Spleen (tissue), 11 donors: ENCODE results near the gene TRMT44. TPM values are rescaled to one million over a fixed set of nuclear protein-coding genes. Genes with fewer than 3 reads are reported as not detected.

Source experiments
- DNase-seq: peaks from one replicate; pipeline ENCODE4 v3.0.0-alpha.2; 2020
- H3K27ac ChIP-seq, 8 donors: fragments of 200-600 bp; sonication (generic) in 7 of 8; 1 replicate in 4 of 8; 2 replicates in 4 of 8; pipeline versions ENCODE4 v1.5.0 to v1.8.0; 2016 to 2021; ENCODE audit warnings: inconsistent platforms in 4 of 8, mild to moderate bottlenecking in 4 of 8, moderate library complexity in 1 of 8
- H3K27me3 ChIP-seq, 7 donors: fragments of 200-600 bp; sonication (generic) in 6 of 7; replicated peaks in 1 of 7; 1 replicate in 4 of 7; 2 replicates in 3 of 7; pipeline versions ENCODE4 v1.5.0 to v1.8.0; 2016 to 2021; ENCODE audit warnings: inconsistent platforms in 3 of 7, mild to moderate bottlenecking in 1 of 7
- H3K36me3 ChIP-seq, 6 donors: fragments of 200-600 bp; sonication (generic) in 5 of 6; 1 replicate in 4 of 6; 2 replicates in 2 of 6; pipeline versions ENCODE4 v1.5.0 to v1.8.0; 2016 to 2021; ENCODE audit warnings: inconsistent platforms in 2 of 6
- H3K4me1 ChIP-seq, 6 donors: fragments of 200-600 bp; sonication (generic) in 5 of 6; 1 replicate in 3 of 6; 2 replicates in 3 of 6; pipeline versions ENCODE4 v1.5.0 to v1.8.0; 2016 to 2021; ENCODE audit warnings: inconsistent platforms in 3 of 6
- H3K4me3 ChIP-seq, 8 donors: fragments of 200-600 bp; sonication (generic) in 7 of 8; 1 replicate in 4 of 8; 2 replicates in 4 of 8; pipeline versions ENCODE4 v1.5.0 to v1.8.0; 2016 to 2021; ENCODE audit warnings: inconsistent platforms in 4 of 8, mild to moderate bottlenecking in 4 of 8, moderate library complexity in 2 of 8
- H3K9me3 ChIP-seq, 8 donors: fragments of 200-600 bp; sonication (generic) in 7 of 8; 1 replicate in 4 of 8; 2 replicates in 4 of 8; pipeline versions ENCODE4 v1.5.0 to v1.8.0; 2016 to 2021; ENCODE audit warnings: inconsistent platforms in 4 of 8
- POLR2A ChIP-seq, 3 donors: fragments of 450-650 bp; IDR thresholded peaks; one replicate each; pipeline ENCODE4 v1.5.1; 2017; ENCODE audit warnings: antibody characterized with exemption in 3 of 3, mild to moderate bottlenecking in 1 of 3
- POLR2AphosphoS5 ChIP-seq, 3 donors: sonication (generic); formaldehyde crosslinking; IDR thresholded peaks; one replicate each; pipeline ENCODE4 v1.5.1; 2017; ENCODE audit warnings: antibody characterized with exemption in 3 of 3
- WGBS, 5 donors: extraction: QIAGEN DNeasy Blood & Tissue Kit in 3 of 5; methylation state at CpG; one replicate each; pipeline versions ENCODE4 v1.1.5 to v1.1.7; 2013 to 2018; 5-methylcytosine and 5-hydroxymethylcytosine counted together
- intact Hi-C: fragments of 100-400 bp; cut with DNase I; formaldehyde crosslinking; loops from one replicate; pipeline ENCODE4 v1.15.0; 2023; ENCODE audit warnings: low total_unique reads
- polyA plus RNA-seq, 3 donors: library from polyadenylated mRNA; stranded (reverse); fragments of 200-250 nt; gene quantifications; one replicate each; pipeline ENCODE4 v1.2.1, GENCODE V29; 2013
- total RNA-seq, 7 donors: library from RNA; depleted of rRNA in 3 of 7; stranded (reverse); fragments of >200 nt in 3 of 7; fragmentation: NEBNext Ultra II Directional in 4 of 7; extraction: Animal tissue kit (Norgen Biotek cat#: 25700) in 4 of 7; gene quantifications; one replicate each; pipeline versions ENCODE4 v1.1.0 to v1.2.1, GENCODE V29; 2016 to 2021
- TF ChIP-seq, protein P1 (sequence below), 11 experiments: fragments of 200-600 bp in 7 of 11; fragments of 450-650 bp in 4 of 11; sonication (generic) in 4 of 11; IDR thresholded peaks in 8 of 11; conservative IDR thresholded peaks in 3 of 11; 1 replicate in 7 of 11; 2 replicates in 4 of 11; pipeline versions ENCODE4 v1.4.0 to v1.8.0; 2016 to 2021; ENCODE audit warnings: antibody characterized with exemption in 11 of 11, inconsistent platforms in 4 of 11, mild to moderate bottlenecking in 1 of 11
- donor health status: healthy with polysubstance abuse.
- donor health status: DM: no; HTN: no; CAD: no; lungs with moderate emphysema.
- donor health status: DM: no; HTN: no; CAD: no.
- donor health status: Bipolar disorder and iron deficiency.
- donor health status: healthy.
- donor health status: DM: no; HTN: no; CAD: no.
- donor health status: DM: yes; HTN: yes; CAD: no.

TRMT44 gene
- total and polyA plus RNA-seq, 10 donors, result 5.7 to 28.3 (median 21.6) TPM

GRCh38 chr4:8514391-8514790, 73.8 kb downstream of the TRMT44 start:
- intact Hi-C loops, result no loop called here
- Histone ChIP-seq H3K27me3 (no peaks in the 10 kb centered on the region), H3K4me3 (no peak overlapping the region), H3K4me1 (peaks cover 0 to 3% (median 0%) of the 10 kb centered on the region in 6 donors), H3K9me3 (peaks cover 0 to 9% (median 0%) of the 10 kb centered on the region in 8 donors), H3K27ac (peak overlapping the region in 2 of 8 donors; percentile 72 to 80), H3K36me3 (no peaks in the 10 kb centered on the region)
- DNase-seq, result no peak
- 87 to 92% (median 90%) methylated on average over 10 of the region's 10 CpGs for WGBS, 5 donors
- no peak for TF ChIP-seq POLR2AphosphoS5 (IDR thresholded peaks at IDR 0.05)
- TF ChIP-seq, protein P1, sequence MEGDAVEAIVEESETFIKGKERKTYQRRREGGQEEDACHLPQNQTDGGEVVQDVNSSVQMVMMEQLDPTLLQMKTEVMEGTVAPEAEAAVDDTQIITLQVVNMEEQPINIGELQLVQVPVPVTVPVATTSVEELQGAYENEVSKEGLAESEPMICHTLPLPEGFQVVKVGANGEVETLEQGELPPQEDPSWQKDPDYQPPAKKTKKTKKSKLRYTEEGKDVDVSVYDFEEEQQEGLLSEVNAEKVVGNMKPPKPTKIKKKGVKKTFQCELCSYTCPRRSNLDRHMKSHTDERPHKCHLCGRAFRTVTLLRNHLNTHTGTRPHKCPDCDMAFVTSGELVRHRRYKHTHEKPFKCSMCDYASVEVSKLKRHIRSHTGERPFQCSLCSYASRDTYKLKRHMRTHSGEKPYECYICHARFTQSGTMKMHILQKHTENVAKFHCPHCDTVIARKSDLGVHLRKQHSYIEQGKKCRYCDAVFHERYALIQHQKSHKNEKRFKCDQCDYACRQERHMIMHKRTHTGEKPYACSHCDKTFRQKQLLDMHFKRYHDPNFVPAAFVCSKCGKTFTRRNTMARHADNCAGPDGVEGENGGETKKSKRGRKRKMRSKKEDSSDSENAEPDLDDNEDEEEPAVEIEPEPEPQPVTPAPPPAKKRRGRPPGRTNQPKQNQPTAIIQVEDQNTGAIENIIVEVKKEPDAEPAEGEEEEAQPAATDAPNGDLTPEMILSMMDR (IDR thresholded peaks at IDR 0.05 in 8 of 11, conservative IDR thresholded peaks at IDR 0.05 in 3 of 11), result no peak
- no peak for TF ChIP-seq POLR2A (IDR thresholded peaks at IDR 0.05)

DNA sequence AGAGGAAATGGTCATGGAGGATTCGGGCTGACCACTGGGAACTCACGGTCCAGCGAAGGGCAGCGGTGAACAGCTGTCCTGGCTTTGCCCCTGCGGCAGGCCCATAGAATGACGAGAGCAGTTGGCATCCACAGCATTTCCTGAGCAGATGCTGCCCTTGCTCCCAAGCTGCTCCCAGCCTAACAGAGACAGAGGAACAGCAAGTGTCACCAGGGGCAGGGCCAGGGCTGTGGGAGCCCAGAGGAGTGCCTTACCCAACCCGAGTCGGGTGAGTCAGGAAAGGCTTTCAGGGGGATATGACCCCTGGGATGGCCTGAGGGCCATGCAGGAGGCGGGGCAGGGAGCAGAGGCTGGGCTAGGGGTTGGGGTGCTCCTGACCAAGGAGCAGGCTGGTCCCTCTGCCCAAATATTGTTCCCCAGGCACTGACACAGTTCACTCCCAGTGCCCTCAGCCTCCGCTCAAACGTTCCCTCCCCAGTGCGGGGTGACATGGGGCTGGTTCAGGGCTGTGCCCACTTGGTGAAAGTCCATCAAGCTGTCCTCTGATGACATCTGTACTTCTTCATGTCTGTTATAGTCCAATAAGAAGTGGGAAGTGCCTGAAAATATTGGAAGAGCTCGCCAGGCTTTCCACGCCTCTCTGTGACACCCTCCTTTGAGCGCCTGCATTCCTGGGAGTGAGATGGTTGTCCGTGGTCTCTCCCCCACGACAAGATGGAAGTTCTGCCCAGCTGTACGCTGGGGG, 74.9 kb downstream of the TRMT44 start:
- H3K27ac ChIP-seq, result peak overlapping the region in 7 of 8 donors; percentile 44 to 80 (median 53)

DNA sequence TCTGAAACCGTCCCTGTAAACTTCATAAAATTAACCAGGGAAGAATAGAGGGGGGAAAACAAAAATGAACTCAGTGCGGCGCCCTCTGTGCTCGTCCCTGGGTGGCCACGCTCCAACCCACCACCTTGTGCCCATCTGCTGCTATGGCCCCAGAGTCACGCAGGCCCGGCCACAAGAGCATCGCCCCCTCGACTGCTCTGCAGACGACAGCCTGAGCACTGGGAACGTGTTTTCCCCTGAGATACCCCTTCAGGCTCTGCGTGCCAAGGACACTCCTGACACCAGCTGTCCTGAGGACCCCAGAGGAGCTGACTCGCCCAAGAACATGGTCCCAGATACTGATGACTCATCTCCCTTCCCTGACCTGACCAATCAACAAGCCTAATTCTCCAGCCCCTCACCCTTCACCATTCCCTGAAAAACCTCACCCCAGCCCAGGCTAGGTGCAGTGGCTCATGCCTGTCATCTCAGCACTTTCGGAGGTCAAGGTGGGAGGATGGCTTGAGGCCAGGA, 75.5 kb downstream of the TRMT44 start:
- intact Hi-C loops, result no loop called here
- WGBS, 5 donors, result 73 to 84% (median 79%) methylated on average over 14 of the region's 14 CpGs
- H3K9me3 ChIP-seq, result peaks cover 0 to 25% (median 15%) of the 10 kb centered on the region in 8 donors

More for the DNA sequence above, 74.9 kb downstream of the TRMT44 start:
- 61 to 70% (median 65%) methylated on average over 12 to 18 of the region's 18 CpGs for WGBS, 5 donors
- Histone ChIP-seq H3K36me3 (no peaks in the 10 kb centered on the region), H3K4me3 (no peak overlapping the region), H3K4me1 (peaks cover 0 to 3% (median 0%) of the 10 kb centered on the region in 6 donors), H3K9me3 (peaks cover 0 to 18% (median 8%) of the 10 kb centered on the region in 8 donors), H3K27me3 (no peaks in the 10 kb centered on the region)
- TF ChIP-seq POLR2AphosphoS5 (IDR thresholded peaks at IDR 0.05) (peak; percentile 61 to 68 (median 64)), POLR2A (IDR thresholded peaks at IDR 0.05) (no peak)
- TF ChIP-seq, protein P1 (IDR thresholded peaks at IDR 0.05 in 8 of 11, conservative IDR thresholded peaks at IDR 0.05 in 3 of 11), result no peak
- DNase-seq, result peak; percentile 71
- intact Hi-C loops, result no loop called here

More for the DNA sequence above, 75.5 kb downstream of the TRMT44 start:
- Histone ChIP-seq H3K4me3 (no peak overlapping the region), H3K27me3 (no peaks in the 10 kb centered on the region), H3K36me3 (no peaks in the 10 kb centered on the region), H3K27ac (peak overlapping the region in 6 of 8 donors; percentile 29 to 80 (median 60)), H3K4me1 (peaks cover 0 to 3% (median 0%) of the 10 kb centered on the region in 6 donors)
- TF ChIP-seq POLR2A (IDR thresholded peaks at IDR 0.05) (no peak), POLR2AphosphoS5 (IDR thresholded peaks at IDR 0.05) (no peak)
- TF ChIP-seq, protein P1 (IDR thresholded peaks at IDR 0.05 in 8 of 11, conservative IDR thresholded peaks at IDR 0.05 in 3 of 11), result no peak
- DNase-seq, result no peak
